GM21717 (cell line): ENCODE results near the gene FAM20C.
"Not testable (repeated sequence)": the region's sequence is repeated elsewhere in the genome, so short reads cannot be mapped to it uniquely, and the experiment has no call there.

ENCODE experiments used
- ATAC-seq: cut with Tn5 transposase; IDR thresholded peaks from one replicate; pipeline ENCODE4 v1.9.1; 2021; ENCODE audit warnings: mild to moderate bottlenecking, moderate library complexity; ENCODE audit not compliant: unreplicated experiment

The FAM20C gene

DNA sequence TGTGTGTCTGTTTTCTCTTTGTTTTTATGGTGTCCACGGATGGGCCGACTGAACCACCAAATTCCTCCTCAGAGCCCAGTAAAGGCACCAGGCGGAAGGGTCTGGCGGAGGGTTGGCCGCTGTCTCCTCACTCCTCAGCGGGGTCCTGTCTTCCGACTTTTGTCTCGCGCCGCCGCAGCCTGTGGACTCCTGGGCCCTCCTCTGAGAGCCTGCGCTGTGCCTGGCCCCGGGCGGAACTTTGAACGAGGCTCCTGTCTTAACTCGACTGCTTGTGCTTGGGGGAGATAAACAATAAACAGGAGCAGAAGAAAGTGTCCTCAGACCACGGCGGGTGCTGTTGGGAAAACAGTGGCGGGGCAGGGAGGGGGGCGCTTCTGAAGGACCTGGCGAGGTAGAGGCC is 2.2 kb upstream of the FAM20C start:
- no peak for ATAC-seq

DNA sequence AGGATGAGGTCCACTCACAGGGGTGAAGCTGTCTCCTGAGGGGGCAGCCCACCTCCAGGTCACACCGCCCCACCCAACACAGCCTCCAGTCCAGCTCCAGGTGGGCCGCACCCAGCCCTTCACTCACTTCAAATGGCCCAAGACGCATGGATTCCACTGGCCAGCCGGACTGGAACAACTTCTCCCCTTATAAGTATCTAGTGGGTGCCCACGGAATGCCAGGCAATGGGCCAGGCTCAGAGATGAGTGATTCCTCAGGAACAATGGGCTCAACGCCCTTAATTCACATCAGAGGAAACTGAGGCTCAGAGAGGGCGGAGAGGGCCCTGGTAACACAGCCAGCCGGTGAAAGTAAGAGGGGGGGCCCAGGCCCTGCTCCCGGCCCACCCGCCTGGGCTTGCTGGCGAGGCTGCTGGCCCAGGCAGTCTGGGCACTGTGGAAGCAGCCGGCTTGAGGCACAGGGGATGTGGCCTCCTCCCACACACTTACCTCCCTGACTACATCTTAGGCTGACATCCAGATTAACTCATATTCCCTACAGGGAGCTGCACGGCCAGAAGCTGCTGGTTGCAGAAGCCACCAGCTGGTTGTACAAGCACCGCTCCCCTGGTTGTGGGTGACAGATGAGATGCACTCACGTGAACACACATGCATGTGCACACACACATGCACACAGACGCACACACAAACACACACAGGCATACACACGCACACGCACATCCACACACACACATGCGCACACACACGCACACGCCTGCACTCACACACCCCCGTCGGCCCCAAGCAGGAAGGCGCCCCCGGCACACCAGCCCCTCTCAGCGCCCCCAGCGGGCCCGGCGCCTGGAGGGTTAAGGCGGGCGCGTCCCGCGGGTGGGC is 1.0 kb upstream of the FAM20C start:
- no peak for ATAC-seq

DNA sequence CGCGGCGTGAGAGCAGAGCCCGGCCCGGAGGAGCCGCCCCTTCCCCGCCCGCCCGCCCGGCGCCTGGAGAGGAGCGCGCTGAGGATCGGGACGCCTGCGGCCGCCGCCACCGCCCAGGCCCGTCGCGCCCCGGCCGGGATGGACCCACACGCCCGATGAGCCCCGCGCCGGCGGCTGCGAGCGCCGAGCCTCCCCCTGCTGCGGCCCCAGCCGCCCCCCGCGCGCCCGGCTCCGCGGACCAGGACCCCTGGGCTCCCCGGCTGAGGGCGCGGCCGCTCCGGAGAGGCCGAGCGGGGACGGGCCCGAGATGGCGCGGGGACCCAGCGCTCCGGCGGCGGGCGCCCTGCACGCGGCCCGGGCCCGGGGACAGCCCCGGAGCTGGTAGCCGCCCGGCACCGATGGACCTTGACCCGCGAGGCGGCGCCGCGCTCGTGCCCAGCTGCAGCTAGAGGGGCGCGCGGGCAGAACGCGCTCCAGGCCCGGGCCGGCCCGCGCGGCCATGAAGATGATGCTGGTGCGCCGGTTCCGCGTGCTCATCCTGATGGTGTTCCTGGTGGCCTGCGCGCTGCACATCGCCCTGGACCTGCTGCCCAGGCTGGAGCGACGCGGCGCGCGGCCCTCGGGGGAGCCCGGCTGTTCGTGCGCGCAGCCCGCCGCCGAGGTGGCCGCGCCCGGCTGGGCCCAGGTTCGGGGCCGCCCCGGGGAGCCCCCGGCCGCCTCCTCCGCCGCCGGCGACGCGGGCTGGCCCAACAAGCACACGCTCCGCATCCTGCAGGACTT is 520 bp downstream of the FAM20C start:
- no peak for ATAC-seq

DNA sequence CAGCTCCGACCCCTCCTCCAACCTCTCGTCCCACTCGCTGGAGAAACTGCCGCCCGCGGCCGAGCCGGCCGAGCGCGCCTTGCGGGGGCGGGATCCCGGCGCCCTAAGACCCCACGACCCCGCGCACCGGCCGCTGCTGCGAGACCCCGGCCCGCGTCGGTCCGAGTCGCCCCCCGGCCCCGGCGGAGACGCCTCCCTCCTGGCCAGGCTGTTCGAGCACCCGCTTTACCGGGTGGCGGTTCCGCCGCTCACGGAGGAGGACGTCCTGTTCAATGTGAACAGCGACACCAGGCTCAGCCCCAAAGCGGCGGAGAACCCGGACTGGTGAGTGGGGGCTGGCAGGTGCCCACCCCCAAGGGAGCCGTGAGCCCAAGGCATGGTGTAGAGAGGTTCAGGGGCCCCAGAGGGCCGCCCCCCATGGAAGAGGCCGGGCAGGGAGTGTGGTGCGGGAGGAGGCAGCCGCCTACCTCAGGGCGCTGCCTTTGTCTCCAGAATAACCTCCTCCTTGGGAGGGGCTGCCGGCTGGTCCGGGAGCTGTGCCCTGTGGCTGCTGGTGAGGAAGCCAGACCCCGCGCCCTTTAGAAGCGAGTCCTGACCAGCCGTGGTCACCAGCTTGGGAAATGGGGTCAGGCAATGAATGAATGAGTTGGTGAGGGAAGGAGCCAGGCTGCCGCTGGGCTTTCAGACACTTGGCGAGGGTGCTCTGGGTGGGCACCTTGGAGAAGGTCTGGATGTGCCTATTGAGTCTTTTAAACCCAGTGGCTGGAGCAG is 1.3 kb downstream of the FAM20C start:
- no peak for ATAC-seq

DNA sequence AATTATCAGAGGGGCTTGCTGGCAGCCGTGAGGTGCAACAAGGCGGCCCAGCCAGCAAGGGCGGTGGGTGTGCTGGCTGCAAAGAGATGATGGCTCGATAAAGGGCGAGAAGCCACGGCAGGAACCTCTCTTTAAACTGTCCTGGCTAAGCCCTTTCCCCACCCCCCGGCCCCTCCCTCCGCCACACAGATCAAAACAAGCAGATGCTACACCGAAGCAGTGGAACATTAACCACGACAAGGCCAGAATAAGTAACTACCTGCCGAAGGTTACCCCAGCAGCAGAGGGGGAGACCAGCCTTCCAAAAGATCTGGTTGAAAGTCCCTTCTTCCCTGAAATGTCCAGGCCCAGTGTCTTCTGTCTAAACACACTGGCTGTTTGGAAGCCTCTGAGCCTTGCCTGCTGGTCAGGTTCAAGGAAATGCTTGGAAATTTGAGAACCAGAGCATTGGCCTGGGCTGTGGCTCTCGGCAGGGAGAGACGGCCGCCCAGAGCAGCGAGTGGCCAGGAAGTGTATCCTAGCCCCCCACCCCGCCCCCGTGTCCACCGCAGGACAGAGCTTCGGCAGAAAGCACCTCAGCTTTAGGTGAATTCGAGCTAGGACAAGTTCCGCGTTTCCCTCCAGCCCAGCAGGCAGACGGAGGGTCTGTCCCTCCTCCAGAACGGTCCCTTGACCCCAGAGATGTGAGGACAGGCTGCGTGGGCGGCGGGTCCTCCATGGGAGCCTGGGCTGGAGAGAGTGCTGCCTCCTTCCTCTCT is 2.1 kb downstream of the FAM20C start:
- no peak for ATAC-seq

DNA sequence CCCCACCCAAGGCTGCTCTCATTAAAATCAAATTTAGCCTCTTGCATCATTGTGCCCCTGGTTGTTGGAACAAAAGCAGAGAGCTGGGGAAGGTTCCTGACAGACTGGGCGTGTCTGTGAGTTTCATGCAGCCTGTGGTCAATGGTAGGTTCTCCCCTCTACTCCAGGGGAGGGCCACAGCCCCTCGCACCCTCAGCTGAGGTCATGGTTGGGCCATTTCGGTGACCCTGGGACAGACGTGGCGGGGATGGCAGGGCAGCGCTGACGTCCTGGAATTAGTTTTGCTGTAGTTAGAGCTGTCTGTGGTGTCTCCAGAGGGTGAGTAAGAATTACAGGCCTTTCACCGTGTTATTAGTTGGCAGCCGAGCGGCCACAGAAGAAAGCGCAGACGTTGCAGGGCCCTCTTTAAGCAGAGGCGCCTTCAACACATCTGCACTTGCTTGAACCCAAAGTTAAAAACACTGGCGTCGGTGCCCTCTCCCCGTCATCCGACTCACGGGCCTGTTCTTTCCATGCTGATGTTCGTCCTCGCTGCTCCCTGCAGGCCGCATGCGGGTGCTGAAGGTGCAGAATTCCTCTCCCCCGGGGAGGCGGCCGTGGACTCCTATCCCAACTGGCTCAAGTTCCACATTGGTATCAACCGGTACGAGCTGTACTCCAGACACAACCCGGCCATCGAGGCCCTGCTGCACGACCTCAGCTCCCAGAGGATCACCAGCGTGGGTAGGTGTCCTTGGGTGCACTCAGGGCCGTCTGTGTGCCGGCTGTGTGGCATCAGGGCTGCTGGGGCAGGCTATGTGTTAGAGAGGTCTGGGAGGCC is 2.8 kb downstream of the FAM20C start:
- no peak for ATAC-seq

DNA sequence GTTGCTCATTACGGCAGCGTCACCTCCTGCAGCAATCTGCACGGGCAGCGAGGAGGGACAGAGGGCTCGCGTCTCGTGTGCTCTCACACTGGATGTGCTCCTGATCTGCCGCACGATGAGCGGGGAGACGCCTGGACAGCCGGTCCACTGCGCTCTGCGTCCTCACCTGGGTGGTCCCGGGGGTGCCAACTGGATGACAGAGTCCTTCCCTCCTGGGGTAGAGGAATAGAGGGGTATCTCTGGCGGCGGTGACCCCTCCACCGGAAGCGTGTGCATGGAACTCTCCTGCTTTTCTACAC is 3.4 kb downstream of the FAM20C start:
- ATAC-seq, result no peak

DNA sequence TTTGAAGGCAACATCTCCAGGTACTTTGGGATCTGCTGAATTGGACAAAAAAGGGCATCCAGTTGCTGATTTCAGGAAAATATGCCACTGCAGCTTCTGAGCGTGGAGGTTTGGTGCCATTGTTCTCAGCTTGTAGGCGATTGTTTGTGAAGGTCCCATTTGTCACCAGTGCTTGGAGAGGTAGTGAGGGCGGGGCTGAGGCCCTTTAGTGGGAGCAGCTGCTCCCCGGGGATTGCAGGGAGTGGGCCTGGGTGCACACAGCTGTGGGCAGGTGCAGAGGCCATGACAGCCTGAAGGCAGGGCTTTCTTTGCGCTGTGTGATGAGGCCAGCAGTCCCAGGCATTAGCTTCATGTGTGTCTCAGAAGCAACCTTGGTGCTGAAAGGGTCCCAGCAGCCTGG is 3.9 kb downstream of the FAM20C start:
- ATAC-seq, result no peak

DNA sequence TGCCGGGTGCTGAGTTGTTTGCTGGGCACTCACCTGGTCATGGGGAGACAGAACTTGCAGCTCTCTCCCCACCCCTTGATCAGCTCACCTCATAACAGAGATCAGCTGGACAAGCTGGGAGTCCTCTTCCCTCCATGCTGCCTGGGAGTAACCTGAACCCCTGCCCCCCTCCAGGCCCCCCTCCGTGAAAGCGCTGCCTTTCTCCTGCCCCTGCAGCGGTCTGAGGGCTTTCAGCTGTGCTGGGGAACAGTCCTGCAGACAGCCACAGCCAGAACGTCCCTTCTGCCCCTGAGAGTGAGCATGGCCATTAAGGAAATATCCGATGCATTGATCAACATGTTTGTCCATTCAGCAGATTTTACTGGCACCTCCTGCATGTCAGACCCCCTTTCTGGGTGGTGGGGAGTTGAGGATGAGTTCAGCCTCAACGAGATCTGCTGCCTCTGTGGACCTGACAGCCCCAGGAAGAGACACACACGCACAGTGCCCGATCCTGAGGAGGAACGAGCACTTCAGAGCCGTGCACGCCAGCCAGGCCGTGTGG is 4.5 kb downstream of the FAM20C start:
- no peak for ATAC-seq

DNA sequence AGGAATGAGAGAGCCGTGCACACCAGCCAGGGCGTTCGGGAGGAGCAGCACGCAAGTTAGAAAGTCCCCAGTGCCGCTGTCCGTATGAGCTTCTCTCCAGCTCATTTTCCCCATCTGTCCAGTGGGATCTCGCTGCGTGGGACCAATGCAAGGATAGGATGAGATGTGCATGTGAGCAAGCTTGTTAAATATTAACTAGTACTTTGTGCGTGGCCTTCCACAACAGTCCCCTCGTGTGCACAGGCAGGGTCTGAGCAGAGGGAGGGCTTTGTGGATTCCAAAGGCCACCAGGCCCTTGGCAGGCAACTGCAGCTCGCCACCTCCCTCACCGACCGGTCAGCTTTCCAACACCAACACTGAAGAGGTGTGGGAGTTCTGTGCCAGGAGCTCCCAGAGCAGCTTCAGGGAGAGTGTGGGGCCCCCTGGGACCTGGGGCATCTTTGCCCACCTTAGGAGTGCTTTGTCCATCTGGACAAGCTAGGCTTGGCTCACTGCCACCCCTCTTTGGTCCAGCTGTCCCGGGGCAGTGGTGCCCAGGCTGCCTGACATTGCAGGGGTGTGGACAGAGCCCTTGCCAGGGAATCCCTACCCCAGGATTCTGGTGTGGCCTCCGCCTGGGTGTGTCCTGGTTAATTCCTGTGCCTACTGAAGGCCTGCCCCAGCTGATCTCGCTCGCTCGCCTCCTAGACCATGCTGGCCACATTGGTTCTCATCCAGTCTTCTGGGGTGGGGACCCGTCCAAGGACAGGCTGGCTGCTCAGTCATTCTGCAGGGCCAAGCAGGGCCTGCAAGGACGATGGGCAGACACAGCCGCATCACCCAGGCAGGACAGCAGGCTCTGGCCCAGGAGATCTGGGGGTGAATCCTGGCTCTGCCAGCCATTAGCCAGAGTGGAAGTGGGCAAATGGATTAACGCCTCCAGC is 5.3 kb downstream of the FAM20C start:
- no peak for ATAC-seq

DNA sequence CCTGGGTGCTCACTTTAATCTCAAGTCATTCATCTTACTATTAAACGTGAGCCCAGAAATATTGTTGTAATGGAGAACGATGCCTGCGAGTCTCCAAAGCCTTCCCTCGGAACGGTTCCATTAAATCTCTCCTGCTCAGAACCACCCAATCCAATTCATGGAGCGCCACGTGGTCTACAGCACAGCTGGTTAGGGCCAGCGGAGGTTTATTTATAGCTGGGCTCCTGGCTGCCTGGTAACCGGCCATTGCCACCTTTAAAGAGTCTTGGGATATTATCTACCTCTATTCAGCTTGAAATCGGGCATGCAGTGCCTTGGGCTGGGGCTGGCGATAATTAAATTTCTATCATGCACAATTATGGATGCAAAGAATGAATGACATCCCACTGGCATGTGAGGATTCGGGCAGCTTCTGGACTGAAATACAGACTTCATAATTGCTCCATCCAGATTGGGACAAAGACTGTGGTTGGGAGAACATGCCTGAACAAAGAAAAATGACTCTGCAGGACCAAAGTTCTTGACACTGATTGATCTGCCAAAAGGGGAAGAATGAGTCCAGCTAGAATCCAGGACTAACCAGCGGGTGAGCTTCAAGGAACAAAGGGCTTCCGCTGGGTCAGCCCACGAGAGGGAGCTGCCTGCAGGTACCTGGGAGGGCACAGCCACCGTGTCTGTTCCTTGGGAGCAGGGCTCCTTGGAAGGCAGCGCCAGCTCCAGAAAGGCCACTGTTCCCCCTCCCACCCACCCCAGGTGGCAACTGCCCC is 7.3 kb downstream of the FAM20C start:
- ATAC-seq, result no peak

DNA sequence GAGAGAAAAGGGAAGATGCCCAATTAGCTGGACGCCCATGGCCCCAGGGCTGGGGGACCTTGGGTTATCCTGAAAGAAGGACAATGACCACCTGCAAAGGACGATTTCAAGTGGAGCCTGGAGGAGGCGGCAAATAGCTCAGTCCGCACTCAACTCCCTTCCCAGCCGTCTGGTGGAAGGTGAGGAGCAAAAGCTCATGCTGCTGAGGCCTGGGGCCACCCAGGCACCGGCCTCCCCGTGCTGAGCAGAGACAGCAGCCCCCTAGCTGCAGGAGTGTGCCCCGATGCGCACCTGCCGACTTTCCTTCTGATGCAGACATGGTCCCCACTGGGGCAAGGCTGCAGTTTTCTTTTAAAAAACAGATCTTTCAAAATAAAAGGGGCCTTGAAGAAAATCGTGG is 7.9 kb downstream of the FAM20C start:
- ATAC-seq, result no peak

DNA sequence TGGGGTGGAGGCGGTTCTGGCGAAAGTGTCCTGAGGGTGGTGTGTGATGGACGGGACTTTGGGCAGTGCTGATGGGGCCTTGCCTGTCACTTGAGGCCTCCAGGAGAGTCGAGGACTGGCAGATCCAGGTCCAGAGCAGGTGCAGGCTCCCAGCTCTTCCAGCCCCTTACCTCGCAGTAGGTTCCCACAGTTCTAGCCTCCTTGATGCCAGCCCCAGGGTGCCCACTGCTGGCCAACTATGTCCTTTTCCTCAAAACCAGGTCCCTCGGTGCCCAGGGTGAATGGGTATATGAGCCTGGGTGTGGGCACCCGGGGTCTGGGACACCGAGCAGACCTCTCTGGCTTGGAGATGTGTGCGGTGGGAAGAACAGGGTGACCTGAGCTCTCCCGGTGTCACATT is 8.3 kb downstream of the FAM20C start:
- no peak for ATAC-seq

DNA sequence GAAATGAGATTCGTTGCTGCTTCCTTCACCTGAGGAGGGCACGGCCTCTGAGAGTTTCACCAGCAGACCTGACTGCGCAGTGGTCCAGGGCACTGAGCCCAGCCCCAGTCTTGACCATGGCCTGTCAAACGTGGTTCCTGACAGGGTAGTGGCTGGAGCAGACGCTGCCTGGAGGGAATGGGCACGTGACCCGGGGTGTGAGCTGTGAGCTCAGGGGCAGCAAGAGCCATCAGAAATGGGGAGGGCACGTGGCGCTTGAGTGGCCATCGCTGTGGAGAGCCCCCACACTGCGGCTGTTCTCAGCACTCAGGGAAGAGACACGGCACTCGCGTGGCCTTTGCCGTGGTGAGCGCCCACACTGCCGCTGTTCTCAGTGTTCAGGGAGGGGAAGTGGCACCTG is 12.0 kb downstream of the FAM20C start:
- no peak for ATAC-seq

DNA sequence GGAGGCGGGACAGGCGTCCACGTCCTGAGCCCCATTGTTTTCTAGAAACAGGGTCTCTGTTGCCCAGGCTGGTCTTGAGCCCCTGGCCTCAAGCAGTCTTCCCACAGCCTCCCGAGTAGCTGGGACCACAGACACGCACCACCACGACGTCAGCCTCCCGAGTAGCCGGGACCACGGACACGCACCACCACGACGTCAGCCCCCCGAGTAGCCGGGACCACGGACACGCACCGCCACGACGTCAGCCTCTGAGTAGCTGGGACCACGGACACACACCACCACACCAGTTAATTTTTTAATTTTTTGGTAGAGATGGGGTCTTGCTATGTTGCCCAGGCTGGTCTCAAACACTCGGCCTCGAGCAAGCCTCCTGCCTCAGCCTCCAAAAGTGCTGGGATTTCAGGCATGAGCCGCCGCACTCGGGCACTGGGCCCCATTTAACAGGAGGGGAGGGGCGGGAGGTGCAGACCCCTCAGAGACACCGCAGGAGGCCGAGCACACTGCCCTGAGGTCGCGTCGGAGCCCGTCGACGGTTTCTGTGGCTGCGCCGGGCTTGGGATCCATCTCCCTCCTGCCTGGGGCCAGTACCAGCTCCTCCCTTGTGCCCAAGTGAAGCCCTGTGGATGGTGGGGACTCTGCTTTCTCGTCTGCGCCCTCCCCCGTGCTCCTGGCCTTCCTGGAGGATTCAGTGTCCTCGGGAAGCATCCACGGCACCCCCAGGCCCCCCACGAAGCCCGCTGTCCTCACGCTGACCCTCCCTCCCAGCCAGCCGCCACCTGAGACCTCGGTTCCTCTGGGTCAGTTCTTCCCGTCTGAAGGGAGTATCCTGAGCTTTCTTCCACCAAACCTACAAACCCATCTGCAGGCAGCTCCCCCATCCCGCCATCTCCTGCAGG is 13.0 kb downstream of the FAM20C start:
- ATAC-seq, result no peak

DNA sequence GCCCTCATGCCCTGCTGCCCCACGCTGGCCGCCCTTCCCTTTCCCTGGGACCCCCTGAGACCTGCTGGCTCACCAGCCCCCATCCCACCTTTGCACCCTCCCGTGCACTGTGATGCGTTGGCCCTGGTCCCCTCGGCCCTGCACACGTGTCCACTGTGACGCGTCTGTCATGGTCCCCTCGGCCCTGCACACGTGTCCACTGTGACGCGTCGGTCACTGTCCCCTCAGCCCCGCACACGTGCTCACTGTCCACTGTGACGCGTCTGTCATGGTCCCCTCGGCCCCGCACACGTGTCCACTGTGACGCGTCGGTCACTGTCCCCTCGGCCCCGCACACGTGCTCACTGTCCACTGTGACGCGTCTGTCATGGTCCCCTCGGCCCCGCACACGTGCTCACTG is 14.0 kb downstream of the FAM20C start:
- ATAC-seq, result not testable (repeated sequence)
